Measurements from ENCODE around the gene TXNDC16. TPM values are rescaled to one million over a fixed set of nuclear protein-coding genes. Genes with fewer than 3 reads are reported as not detected.

The TXNDC16 gene
- total and polyA plus RNA-seq, 2 donors (not counting 1 experiment from before 2014, with no cell fraction given) = 0.75 to 7.0 TPM

DNA sequence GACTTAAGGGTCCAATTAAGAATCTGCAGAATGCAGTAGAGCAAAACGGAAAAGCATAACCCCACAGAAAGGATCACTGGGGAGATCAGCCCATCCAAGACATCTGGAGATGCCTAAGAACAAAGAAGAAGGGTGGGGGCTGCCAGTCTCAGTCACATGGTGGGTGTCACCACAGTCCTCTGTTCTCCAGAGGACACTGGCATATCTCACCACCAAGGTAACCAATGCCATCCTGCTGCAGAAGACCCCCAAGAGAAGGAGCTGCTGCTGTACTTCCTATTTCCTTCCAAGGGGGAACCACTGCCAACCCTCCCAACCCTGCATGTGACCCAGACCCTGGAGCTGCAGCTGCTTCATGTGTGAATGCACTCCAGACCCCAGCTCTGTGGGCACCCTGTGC, 147.0 kb downstream of the TXNDC16 start:
- DNase-seq (no peak), ATAC-seq (ENCODE audit: low read depth) (no peak)
- Histone ChIP-seq H3K9me3 (ENCODE audit: control extremely low read depth in 1 of 3, control insufficient read depth in 2 of 3, insufficient read depth in 1 of 3, low read length in 2 of 3) (no peaks in the 10 kb centered on the region), H2AFZ (ENCODE audit: insufficient read depth, low read depth, low read length, poor library complexity, severe bottlenecking) (no peak overlapping the region), H3K9ac (ENCODE audit: low read length) (no peak overlapping the region), H3K79me2 (ENCODE audit: control insufficient read depth, insufficient read depth, low read length) (no peaks in the 10 kb centered on the region), H3K4me2 (replicated peaks; ENCODE audit: low read depth, low read length, poor library complexity, severe bottlenecking) (no peak overlapping the region), H3K36me3 (replicated peaks in 1 of 2; ENCODE audit: control extremely low read depth in 1 of 2, control insufficient read depth in 1 of 2, extremely low read depth in 1 of 2, insufficient read depth in 2 of 2, low read length in 1 of 2) (no peaks in the 10 kb centered on the region), H3K27me3 (replicated peaks in 1 of 4; ENCODE audit: control extremely low read depth in 1 of 4, control insufficient read depth in 3 of 4, insufficient read depth in 4 of 4, low read length in 3 of 4) (peaks cover 0 to 5% (median 0%) of the 10 kb centered on the region in 4 experiments), H4K20me1 (ENCODE audit: control insufficient read depth, insufficient read depth, low read length, poor library complexity, severe bottlenecking) (no peaks in the 10 kb centered on the region), H3K4me1 (ENCODE audit: control insufficient read depth in 2 of 2, insufficient read depth in 2 of 2, low read length in 2 of 2) (no peaks in the 10 kb centered on the region), H3K4me3 (ENCODE audit: control extremely low read depth in 1 of 5, extremely low read depth in 1 of 5, insufficient read depth in 1 of 5, low read depth in 2 of 5, low read length in 4 of 5) (no peak overlapping the region), H3K27ac (ENCODE audit: low read length in 2 of 2) (no peak overlapping the region)
- Mint-ChIP-seq H3K27ac (no peak overlapping the region), H3K27me3 (peaks cover 25% of the 10 kb centered on the region), H3K4me1 (no peaks in the 10 kb centered on the region), H3K4me3 (no peak overlapping the region), H3K9me3 (ENCODE audit: insufficient read depth) (no peaks in the 10 kb centered on the region)
- TF ChIP-seq, protein P1, sequence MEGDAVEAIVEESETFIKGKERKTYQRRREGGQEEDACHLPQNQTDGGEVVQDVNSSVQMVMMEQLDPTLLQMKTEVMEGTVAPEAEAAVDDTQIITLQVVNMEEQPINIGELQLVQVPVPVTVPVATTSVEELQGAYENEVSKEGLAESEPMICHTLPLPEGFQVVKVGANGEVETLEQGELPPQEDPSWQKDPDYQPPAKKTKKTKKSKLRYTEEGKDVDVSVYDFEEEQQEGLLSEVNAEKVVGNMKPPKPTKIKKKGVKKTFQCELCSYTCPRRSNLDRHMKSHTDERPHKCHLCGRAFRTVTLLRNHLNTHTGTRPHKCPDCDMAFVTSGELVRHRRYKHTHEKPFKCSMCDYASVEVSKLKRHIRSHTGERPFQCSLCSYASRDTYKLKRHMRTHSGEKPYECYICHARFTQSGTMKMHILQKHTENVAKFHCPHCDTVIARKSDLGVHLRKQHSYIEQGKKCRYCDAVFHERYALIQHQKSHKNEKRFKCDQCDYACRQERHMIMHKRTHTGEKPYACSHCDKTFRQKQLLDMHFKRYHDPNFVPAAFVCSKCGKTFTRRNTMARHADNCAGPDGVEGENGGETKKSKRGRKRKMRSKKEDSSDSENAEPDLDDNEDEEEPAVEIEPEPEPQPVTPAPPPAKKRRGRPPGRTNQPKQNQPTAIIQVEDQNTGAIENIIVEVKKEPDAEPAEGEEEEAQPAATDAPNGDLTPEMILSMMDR (IDR thresholded peaks at IDR 0.05) = no peak
- no peak for TF ChIP-seq EZH2 (IDR thresholded peaks at IDR 0.05; ENCODE audit: borderline replicate concordance, insufficient read depth, low read depth, low read length, poor library complexity, severe bottlenecking)
- POLR2A ChIA-PET = no interaction called here
- no CpG with 5 or more reads among the region's 1 CpG for WGBS (ENCODE audit: insufficient coverage)
- CTCF ChIA-PET = no interaction called here
- intact Hi-C loops (cut with micrococcal nuclease) = no loop called here

DNA sequence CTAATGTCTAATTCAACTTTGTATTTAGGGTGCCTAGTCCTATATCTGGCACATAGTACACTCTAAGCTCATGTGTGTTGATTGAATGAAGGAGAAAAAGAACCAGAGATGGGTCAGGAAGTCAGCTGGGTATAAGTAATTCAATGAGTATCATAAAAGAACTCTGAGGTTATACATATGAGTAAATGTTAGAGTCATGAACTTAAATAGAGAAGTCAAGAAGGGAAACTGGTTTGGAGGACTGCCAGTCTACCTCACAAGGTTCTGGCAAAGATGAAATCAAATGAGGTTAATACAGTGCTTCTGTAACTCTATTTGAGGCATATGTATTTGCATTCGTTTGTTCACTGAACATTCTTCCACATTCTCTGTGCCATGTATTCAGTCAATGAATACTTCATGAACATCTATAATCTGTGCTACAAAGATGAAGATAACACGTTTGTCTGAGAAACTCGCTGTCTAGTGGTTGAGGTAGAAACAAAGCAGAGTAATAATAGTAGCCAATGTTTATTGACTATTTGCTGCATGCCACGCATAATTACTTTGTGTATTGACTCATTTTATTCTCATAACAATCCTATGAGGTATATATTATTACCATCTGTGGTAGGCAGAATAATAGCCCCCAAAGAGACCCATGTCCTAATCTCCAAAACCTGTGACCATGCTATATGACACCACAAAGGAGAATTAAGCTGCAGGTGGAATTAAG, 149.3 kb downstream of the TXNDC16 start:
- no CpG with 5 or more reads among the region's 4 CpGs for WGBS (ENCODE audit: insufficient coverage)
- no peak overlapping the region for H3K9ac ChIP-seq (ENCODE audit: low read length)
- POLR2A ChIA-PET = no interaction called here
- H3K27ac ChIP-seq (ENCODE audit: low read length in 2 of 2) = no peak overlapping the region
- H3K27me3 ChIP-seq (replicated peaks in 1 of 4; ENCODE audit: control extremely low read depth in 1 of 4, control insufficient read depth in 3 of 4, insufficient read depth in 4 of 4, low read length in 3 of 4) = peaks cover 0 to 7% (median 3%) of the 10 kb centered on the region in 4 experiments
- no peaks in the 10 kb centered on the region for H3K36me3 ChIP-seq (replicated peaks in 1 of 2; ENCODE audit: control extremely low read depth in 1 of 2, control insufficient read depth in 1 of 2, extremely low read depth in 1 of 2, insufficient read depth in 2 of 2, low read length in 1 of 2)
- intact Hi-C loops (cut with micrococcal nuclease) = no loop called here
- H3K4me1 Mint-ChIP-seq = no peaks in the 10 kb centered on the region
- no peaks in the 10 kb centered on the region for H3K79me2 ChIP-seq (ENCODE audit: control insufficient read depth, insufficient read depth, low read length)
- peaks cover 32% of the 10 kb centered on the region for H3K27me3 Mint-ChIP-seq
- no peak overlapping the region for H3K4me3 ChIP-seq (ENCODE audit: control extremely low read depth in 1 of 5, extremely low read depth in 1 of 5, insufficient read depth in 1 of 5, low read depth in 2 of 5, low read length in 4 of 5)
- TF ChIP-seq EZH2 (IDR thresholded peaks at IDR 0.05; ENCODE audit: borderline replicate concordance, insufficient read depth, low read depth, low read length, poor library complexity, severe bottlenecking) = no peak
- TF ChIP-seq, protein P1 (IDR thresholded peaks at IDR 0.05) = no peak
- H2AFZ ChIP-seq (ENCODE audit: insufficient read depth, low read depth, low read length, poor library complexity, severe bottlenecking) = no peak overlapping the region
- H3K4me3 Mint-ChIP-seq = no peak overlapping the region
- H3K4me2 ChIP-seq (replicated peaks; ENCODE audit: low read depth, low read length, poor library complexity, severe bottlenecking) = no peak overlapping the region
- no peaks in the 10 kb centered on the region for H3K9me3 ChIP-seq (ENCODE audit: control extremely low read depth in 1 of 3, control insufficient read depth in 2 of 3, insufficient read depth in 1 of 3, low read length in 2 of 3)
- no peaks in the 10 kb centered on the region for H3K4me1 ChIP-seq (ENCODE audit: control insufficient read depth in 2 of 2, insufficient read depth in 2 of 2, low read length in 2 of 2)
- H3K9me3 Mint-ChIP-seq (ENCODE audit: insufficient read depth) = no peaks in the 10 kb centered on the region
- CTCF ChIA-PET = no interaction called here
- no peak for DNase-seq
- H4K20me1 ChIP-seq (ENCODE audit: control insufficient read depth, insufficient read depth, low read length, poor library complexity, severe bottlenecking) = no peaks in the 10 kb centered on the region
- no peak overlapping the region for H3K27ac Mint-ChIP-seq
- no peak for ATAC-seq (ENCODE audit: low read depth)

Measured in B cell (primary cell).